Memory B cell (primary cell): Measurements from ENCODE around the gene NAP1L4.
"Not testable (repeated sequence)": the region's sequence is repeated elsewhere in the genome, so short reads cannot be mapped to it uniquely, and the experiment has no call there.

Experiments used
- ATAC-seq: fragments of 150-1000 bp; cut with Tn5 transposase; 2 replicates; pipeline ENCODE4 v1.10.0; 2021; ENCODE audit warnings: low read depth, mild to moderate bottlenecking, moderate library complexity
- DNase-seq, 2 donors: peaks; one replicate each; pipeline ENCODE4 v3.0.0; 2022; ENCODE audit warnings: low spot score in 2 of 2
- H3K27ac Mint-ChIP-seq: one replicate; pipeline ENCODE4 v1.8.0; 2022; ENCODE audit warnings: mild to moderate bottlenecking, moderate library complexity, mixed read lengths
- H3K27me3 Mint-ChIP-seq: one replicate; pipeline ENCODE4 v1.8.0; 2022; ENCODE audit warnings: mixed read lengths
- H3K36me3 Mint-ChIP-seq: one replicate; pipeline ENCODE4 v1.8.0; 2022; ENCODE audit warnings: mild to moderate bottlenecking, mixed read lengths
- H3K4me1 Mint-ChIP-seq: one replicate; pipeline ENCODE4 v1.8.0; 2022; ENCODE audit warnings: mixed read lengths
- H3K4me3 Mint-ChIP-seq: one replicate; pipeline ENCODE4 v1.8.0; 2022; ENCODE audit warnings: mild to moderate bottlenecking, moderate library complexity, mixed read lengths
- H3K9me3 Mint-ChIP-seq: one replicate; pipeline ENCODE4 v1.8.0; 2022; ENCODE audit warnings: mixed read lengths

The NAP1L4 gene

DNA sequence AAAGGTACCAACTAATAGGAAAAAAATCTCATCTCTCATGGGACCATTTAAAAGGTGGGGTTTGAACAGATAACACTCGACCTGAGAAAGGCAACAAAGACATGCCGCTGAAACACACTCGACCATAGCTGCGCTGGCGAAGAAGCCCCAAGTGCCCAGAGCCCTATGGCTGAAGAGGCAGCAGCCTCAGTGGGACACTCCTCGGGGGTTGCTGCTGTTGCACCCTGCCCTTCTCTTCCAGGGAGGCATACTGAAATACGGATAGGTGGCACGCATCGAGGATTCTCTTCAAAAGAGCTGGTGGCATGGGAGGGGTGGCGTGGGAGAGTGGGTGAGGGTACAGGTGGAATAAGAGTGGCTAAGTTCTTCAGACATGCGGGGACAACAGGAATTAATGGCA is 44.4 kb downstream of the NAP1L4 start:
- Mint-ChIP-seq H3K27ac (no peak overlapping the region), H3K4me3 (no peak overlapping the region), H3K9me3 (no peaks in the 10 kb centered on the region), H3K36me3 (peaks cover 37% of the 10 kb centered on the region), H3K27me3 (no peaks in the 10 kb centered on the region), H3K4me1 (peaks cover 2% of the 10 kb centered on the region)
- no peak for DNase-seq
- no peak for ATAC-seq

DNA sequence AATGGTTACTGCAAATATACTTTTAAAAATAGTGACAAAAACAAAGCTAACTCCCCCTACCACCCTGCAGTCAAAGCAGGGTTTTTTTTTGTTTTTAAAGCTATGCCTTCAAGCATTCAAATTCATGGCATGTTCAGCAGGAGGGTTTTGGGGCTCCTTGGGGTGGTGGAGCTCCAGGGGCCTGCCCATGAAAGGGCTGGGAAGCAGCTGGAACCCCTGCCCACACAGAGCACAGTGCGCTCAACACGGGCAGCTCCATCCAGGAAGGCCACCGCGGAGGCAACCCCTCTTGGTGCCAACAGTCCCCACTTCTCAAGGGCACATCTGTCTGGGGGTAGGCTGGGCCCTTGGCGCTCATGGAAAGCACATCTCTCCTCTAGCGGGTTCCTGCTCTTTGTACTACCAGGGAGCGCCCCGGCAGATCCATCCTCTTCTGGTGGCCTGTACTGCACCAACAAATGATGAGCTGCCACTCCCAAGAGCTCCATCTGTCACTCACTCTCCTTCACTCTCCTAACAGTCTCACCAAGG is 46.3 kb downstream of the NAP1L4 start:
- no peak for ATAC-seq
- H3K27me3 Mint-ChIP-seq = no peaks in the 10 kb centered on the region
- no peak overlapping the region for H3K4me3 Mint-ChIP-seq
- H3K27ac Mint-ChIP-seq = no peak overlapping the region
- DNase-seq = no peak
- H3K9me3 Mint-ChIP-seq = no peaks in the 10 kb centered on the region
- peaks cover 32% of the 10 kb centered on the region for H3K36me3 Mint-ChIP-seq
- H3K4me1 Mint-ChIP-seq = peaks cover 2% of the 10 kb centered on the region

DNA sequence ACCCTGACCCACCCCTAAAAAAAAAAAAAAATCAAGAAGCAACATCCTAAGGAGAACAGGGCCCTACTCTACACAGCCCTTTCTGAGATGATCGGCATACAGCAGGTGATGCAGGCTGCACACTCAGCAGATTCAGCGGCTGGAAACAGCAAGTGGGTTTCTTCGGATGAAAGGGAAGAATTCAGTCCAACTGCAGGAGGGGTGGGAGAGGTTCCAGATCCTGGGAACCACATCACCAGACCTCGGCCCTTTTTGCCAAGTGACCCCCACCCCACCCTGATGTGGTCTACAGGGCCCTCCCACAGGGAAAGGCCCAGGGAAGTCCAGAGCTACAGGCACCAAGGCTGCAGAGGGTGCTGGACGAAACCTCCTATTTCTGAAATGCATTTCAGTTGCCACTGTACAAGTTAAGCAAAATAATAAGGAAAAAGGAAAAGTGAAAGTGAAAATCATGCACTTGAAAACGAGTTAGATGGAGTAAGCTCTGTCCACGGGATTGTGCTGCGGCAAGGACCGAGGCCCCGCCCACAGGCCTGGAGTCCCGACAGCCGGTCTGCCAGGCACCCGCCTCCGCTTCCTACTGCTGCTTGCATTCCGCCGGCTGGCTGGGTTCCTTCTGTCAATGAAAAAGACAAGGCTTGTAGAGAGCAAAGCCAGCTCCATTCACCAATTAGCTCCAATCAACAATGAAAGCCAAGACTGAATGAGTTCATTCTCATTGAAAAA is 46.9 kb downstream of the NAP1L4 start:
- DNase-seq (no peak), ATAC-seq (no peak)
- Mint-ChIP-seq H3K9me3 (no peaks in the 10 kb centered on the region), H3K27me3 (no peaks in the 10 kb centered on the region), H3K27ac (no peak overlapping the region), H3K4me3 (no peak overlapping the region), H3K36me3 (peaks cover 31% of the 10 kb centered on the region), H3K4me1 (peaks cover 2% of the 10 kb centered on the region)

DNA sequence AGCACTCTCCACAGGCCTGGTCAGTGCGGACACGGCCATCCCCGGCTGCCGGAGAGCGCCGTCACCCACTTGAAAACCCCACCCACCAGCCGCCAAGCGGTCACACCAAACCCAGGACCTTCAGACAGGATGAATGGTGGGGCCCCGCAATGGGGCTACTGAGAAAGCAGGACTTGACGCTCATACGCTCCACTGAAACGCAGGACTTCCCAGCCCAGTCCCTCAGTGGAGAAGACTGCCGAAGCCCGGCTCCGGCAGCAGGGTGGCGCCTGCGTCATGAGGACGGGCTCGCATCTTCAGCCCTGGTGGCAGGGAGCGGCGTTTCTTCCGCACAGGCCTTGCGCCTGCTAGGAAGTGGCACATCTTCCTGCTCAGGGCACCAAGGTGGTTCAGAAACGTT is 47.6 kb downstream of the NAP1L4 start:
- no peaks in the 10 kb centered on the region for H3K9me3 Mint-ChIP-seq
- ATAC-seq (no peak), DNase-seq (no peak)
- H3K36me3 Mint-ChIP-seq = peaks cover 27% of the 10 kb centered on the region
- no peak overlapping the region for H3K4me3 Mint-ChIP-seq
- H3K27ac Mint-ChIP-seq = peak overlapping the region; percentile 20
- H3K27me3 Mint-ChIP-seq = no peaks in the 10 kb centered on the region
- peaks cover 2% of the 10 kb centered on the region for H3K4me1 Mint-ChIP-seq

DNA sequence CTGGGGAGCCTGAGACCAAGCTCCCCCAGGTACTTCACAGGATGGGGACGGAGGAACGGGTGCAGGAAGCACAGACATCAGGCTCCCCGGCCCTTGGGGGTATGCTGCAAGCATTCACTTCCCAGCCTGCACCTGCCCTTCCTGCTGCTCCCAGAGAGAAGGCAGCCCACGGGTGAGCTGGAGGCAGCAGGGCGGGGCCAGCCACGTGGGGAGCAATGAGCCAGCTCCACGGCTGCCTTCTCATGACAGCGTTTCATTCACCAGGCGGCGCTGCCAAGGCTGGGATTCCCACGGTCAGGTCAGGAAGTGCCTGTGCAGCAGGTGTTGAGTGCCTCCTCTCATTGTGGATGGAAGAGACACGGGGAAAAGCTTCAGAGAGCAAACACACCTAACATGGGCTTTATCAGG is 48.4 kb downstream of the NAP1L4 start:
- H3K27ac Mint-ChIP-seq = no peak overlapping the region
- ATAC-seq (no peak), DNase-seq (no peak)
- no peaks in the 10 kb centered on the region for H3K27me3 Mint-ChIP-seq
- H3K4me3 Mint-ChIP-seq = no peak overlapping the region
- peaks cover 20% of the 10 kb centered on the region for H3K36me3 Mint-ChIP-seq
- H3K4me1 Mint-ChIP-seq = peaks cover 2% of the 10 kb centered on the region
- peaks cover 4% of the 10 kb centered on the region for H3K9me3 Mint-ChIP-seq

DNA sequence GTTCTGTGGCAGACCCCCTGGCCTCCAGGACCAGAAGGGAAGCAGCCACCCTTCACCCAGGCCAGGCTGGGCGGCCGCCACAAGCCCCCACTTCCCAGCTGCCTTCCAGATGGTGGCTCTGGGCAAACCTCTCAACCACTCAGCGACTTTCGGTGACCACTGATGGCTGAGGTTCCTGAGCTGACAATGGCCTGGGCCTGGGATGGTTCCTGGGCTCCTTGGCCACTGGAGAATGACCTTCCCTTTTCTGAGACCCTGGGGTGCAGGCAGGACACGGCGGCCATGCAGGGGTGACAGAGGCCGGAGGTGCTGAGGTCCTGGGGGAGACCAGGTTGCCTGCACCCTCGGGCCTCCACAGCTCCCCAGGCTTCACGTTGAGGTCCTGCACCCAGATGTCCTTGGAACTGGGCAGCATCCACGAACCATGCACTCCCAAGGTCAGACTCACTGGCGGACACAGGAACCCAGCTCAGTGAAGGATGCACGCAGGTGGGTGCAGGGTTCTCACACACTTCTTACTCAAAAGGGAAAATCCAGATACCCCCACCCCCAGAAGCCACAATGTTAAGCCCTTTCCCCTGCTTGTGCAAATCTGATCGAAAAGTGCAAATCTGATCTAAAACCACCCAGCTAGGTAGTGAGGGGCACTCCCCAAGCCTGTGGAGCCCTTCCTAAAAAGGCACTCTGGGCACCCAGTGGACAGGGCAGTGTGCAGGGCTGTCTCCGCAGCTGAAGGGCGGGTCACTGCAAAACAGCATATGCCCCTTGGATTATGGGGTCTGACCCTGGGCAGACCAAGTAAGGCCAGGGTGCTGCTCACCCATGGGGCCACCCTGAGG is 49.0 kb downstream of the NAP1L4 start:
- Mint-ChIP-seq H3K4me1 (peaks cover 2% of the 10 kb centered on the region), H3K27ac (no peak overlapping the region), H3K36me3 (peaks cover 23% of the 10 kb centered on the region), H3K27me3 (no peaks in the 10 kb centered on the region), H3K4me3 (no peak overlapping the region), H3K9me3 (peaks cover 10% of the 10 kb centered on the region)
- ATAC-seq (no peak), DNase-seq (no peak)

DNA sequence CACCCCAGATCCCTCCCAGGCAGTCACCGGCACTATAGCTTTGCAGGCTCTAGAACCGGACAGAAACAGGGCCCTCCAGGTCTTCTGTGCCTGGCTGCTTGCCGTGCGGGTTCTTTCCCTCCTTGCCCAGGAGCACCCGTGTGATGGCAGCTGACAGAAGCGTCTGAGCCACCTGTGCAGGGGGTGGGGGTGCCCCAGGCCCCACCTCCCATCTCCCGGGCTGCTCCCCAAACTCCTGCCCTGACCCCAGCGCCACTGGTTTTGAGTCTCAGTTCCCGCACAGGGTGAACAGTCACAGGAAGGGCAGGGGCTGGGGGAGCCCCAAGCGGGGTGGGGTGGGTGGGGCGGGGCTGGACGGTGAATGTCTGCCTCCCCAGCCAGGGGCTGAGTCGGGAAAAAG is 49.7 kb downstream of the NAP1L4 start:
- no peak for ATAC-seq
- no peak overlapping the region for H3K27ac Mint-ChIP-seq
- H3K36me3 Mint-ChIP-seq = peaks cover 22% of the 10 kb centered on the region
- H3K4me3 Mint-ChIP-seq = no peak overlapping the region
- no peak for DNase-seq
- H3K27me3 Mint-ChIP-seq = no peaks in the 10 kb centered on the region
- peaks cover 15% of the 10 kb centered on the region for H3K9me3 Mint-ChIP-seq
- H3K4me1 Mint-ChIP-seq = peaks cover 2% of the 10 kb centered on the region

DNA sequence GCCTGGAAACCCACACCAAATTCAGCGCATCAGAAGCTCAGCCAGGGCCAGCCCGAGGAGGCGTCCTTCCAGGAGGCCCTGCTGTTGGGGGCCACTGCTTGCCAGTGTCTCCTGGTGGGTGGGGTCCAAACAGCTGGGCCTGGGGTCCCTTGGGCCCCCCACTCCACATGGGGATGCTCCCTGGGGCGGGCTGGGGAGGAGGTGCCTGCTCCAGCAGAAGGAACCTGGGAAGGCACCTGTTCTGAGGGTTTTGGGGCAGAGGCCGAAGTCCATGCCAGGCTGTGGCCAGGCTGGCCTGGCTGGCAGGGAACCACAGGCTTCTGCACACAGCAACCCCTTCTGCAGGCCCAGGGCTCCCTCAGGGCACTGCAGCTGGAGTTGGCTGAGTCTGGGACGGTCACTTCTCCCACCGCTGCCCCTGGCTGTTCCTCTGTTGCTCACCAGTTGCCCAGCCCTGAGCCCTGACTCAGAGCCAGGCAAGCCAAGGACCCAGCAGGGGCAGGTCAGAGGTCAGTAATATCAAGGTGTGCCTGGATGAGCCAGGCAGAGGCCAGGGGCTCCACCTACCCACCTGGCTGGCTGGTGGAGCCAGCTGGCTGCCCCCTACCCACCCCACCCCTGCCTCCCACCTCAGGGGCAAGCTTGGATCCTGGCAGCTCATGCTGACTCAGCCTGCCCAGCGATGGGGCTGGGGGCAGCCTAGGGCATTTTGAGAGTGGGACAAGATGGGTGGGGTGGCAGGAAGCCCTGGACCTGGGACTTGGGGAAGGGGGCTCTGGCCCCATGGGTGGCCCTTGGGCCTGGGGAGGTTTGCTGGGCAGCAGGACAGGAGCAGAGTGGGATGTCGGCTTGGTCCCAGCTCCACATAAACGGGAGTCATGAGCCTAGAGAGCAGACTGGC is 51.0 kb downstream of the NAP1L4 start:
- Mint-ChIP-seq H3K36me3 (peaks cover 22% of the 10 kb centered on the region), H3K4me1 (no peaks in the 10 kb centered on the region), H3K9me3 (peaks cover 17% of the 10 kb centered on the region), H3K4me3 (no peak overlapping the region), H3K27me3 (no peaks in the 10 kb centered on the region), H3K27ac (no peak overlapping the region)
- DNase-seq (no peak), ATAC-seq (no peak)

DNA sequence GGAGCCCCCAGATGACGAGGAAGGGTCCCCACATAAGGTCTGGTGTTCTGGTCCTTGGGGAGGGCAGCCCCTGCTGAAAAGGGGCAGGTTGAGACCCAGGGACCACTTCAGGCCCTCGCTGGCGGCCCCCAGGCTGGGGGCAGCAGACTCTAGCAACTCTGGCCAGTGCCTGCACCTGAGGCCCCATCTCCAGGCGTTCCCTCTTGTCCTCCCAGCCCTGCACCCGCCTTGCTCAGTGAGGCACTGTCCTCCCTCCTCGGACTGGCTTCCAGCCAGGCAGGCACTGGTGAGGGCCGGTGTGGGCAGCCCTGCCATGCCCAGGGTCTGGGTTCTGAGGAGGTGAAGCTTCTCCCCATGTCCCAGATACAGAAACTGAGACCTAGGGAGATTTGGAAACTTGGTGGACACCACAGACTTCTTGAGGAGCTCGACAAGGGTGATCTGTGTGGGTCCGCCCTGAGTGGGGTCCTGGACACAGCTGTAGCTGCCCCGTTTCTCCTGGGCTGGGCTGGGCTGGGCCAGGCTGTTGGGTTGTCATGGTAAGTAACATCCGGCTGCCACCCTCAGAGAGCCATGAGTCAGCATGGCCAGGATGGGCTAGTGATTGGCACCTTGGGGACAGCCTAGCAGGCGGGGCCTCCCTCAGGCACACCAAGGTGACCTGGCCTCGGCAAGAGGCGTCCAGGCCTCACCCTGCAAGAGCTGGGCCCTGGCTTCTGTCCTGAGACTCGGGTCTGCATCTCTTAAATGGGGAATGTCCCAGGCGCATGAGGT is 51.8 kb downstream of the NAP1L4 start:
- Mint-ChIP-seq H3K4me1 (no peaks in the 10 kb centered on the region), H3K4me3 (no peak overlapping the region), H3K27ac (no peak overlapping the region), H3K27me3 (no peaks in the 10 kb centered on the region), H3K36me3 (peaks cover 19% of the 10 kb centered on the region), H3K9me3 (peaks cover 17% of the 10 kb centered on the region)
- no peak for ATAC-seq
- DNase-seq = no peak

DNA sequence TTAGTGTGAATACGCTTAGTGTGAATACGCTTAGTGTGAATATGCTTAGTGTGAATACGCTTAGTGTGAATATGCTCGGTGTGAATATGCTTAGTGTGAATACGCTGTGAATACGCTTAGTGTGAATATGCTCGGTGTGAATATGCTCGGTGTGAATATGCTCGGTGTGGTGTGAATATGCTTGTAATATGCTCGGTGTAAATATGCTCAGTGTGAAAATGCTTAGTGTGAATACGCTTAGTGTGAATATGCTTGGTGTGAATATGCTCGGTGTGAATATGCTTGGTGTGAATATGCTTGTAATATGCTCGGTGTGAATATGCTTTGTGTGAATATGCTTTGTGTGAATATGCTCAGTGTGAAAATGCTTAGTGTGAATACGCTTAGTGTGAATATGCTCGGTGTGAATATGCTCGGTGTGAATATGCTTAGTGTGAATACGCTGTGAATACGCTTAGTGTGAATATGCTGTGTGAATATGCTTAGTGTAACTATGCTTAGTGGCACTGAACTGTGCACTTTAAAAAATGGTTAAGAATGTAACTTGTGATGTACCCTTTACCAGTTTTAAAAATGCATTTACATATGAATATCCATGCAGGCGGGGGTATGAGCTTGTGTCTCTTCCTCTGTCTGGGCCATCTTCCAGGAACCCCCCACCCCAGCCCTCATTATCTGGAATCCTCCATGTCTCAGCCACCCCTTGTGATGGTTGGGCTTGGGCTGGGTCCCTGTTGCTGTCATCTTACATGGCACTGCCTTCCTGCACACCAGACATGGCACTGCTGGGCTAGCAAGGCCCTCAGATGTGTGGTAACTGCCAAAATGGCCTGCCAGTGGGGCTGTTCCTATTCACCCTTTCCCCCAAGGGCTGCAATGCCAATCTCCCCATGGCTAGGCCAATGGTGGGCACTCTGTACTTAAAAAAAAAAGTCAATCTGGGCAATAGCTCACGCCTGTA is 53.4 kb downstream of the NAP1L4 start:
- not testable (repeated sequence) for DNase-seq, H3K27me3 Mint-ChIP-seq, H3K4me3 Mint-ChIP-seq, ATAC-seq, H3K4me1 Mint-ChIP-seq
- Mint-ChIP-seq H3K27ac (peak overlapping the region; percentile 80), H3K36me3 (peaks cover 13% of the 10 kb centered on the region), H3K9me3 (peaks cover 17% of the 10 kb centered on the region)

DNA sequence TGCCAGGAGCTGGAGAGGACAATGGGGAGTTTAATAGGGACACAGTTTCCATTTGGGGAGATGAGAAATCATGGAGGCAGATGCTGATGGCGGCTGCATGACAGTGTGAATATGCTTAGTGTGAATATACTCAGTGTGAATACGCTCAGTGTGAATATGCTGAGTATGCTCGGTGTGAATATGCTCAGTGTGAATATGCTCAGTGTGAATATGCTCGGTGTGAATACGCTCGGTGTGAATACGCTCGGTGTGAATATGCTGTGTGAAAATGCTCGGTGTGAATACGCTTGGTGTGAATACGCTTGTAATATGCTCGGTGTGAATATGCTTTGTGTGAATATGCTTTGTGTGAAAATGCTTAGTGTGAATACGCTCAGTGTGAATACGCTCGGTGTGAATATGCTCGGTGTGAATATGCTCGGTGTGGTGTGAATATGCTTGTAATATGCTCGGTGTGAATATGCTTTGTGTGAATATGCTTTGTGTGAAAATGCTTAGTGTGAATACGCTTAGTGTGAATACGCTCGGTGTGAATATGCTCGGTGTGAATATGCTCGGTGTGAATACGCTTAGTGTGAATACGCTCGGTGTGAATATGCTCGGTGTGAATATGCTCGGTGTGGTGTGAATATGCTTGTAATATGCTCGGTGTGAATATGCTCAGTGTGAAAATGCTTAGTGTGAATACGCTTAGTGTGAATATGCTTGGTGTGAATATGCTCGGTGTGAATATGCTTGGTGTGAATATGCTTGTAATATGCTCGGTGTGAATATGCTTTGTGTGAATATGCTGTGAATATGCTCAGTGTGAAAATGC is 54.3 kb downstream of the NAP1L4 start:
- not testable (repeated sequence) for H3K4me1 Mint-ChIP-seq, ATAC-seq, DNase-seq, H3K27me3 Mint-ChIP-seq, H3K4me3 Mint-ChIP-seq
- peak overlapping the region; percentile 80 for H3K27ac Mint-ChIP-seq
- peaks cover 17% of the 10 kb centered on the region for H3K9me3 Mint-ChIP-seq
- H3K36me3 Mint-ChIP-seq = peaks cover 13% of the 10 kb centered on the region
